ENCODE measurements around the gene C11orf98.
"Not testable (repeated sequence)": the region's sequence is repeated elsewhere in the genome, so short reads cannot be mapped to it uniquely, and the experiment has no call there.

Gene C11orf98

DNA sequence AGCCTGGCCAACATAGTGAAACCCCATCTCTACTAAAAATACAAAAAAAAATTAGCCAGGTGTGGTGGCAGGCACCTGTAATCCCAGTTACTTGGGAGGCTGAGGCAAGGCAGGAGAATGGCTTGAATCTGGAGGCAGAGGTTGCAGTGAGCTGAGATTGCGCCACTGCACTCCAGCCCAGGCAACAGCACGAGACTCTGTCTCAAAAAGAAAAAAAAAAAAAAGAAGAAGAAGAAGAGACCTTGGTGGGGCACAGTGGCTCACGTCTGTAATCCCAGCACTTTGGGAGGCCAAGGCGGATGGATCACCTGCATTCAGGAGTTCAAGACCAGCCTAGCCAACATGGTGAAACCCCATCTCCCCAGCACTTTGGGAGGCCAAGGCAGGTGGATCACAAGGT, 38.9 kb upstream of the C11orf98 start:
- H3K4me1 Mint-ChIP-seq, result peaks cover 38% of the 10 kb centered on the region
- not testable (repeated sequence) for H3K9me3 Mint-ChIP-seq, H3K27ac Mint-ChIP-seq, H3K4me3 Mint-ChIP-seq, DNase-seq, H3K27me3 Mint-ChIP-seq
- CTCF ChIA-PET, result interaction anchor here (1.6 kb wide), 1 partner anchor 9 kb away, joined by 15 read pairs; no protein-coding TSS in a partner anchor
- H3K36me3 Mint-ChIP-seq, result peaks cover 21% of the 10 kb centered on the region

DNA sequence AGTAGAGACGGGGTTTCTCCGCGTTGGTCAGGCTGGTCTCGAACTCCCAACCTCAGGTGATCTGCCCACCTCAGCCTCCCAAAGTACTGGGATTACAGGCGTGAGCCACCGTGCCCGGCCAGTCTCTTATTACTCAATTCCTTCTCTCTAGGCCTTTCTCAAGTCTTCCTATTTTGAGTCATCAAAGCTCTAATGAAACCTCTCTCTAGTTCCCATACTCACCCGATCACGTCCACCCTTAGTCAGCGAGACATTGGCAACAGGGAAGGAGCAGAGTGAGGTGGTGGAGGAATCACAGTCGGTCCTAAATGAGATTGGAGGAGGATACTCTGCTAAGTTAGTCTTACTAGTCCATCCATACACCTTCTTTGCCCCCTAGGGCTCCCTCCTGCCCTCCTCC, 37.2 kb upstream of the C11orf98 start:
- CTCF ChIA-PET, result no interaction called here
- Mint-ChIP-seq H3K27ac (no peak overlapping the region), H3K4me1 (peaks cover 21% of the 10 kb centered on the region), H3K4me3 (no peak overlapping the region), H3K27me3 (no peaks in the 10 kb centered on the region), H3K36me3 (peaks cover 21% of the 10 kb centered on the region), H3K9me3 (no peaks in the 10 kb centered on the region)
- DNase-seq, result no peak

DNA sequence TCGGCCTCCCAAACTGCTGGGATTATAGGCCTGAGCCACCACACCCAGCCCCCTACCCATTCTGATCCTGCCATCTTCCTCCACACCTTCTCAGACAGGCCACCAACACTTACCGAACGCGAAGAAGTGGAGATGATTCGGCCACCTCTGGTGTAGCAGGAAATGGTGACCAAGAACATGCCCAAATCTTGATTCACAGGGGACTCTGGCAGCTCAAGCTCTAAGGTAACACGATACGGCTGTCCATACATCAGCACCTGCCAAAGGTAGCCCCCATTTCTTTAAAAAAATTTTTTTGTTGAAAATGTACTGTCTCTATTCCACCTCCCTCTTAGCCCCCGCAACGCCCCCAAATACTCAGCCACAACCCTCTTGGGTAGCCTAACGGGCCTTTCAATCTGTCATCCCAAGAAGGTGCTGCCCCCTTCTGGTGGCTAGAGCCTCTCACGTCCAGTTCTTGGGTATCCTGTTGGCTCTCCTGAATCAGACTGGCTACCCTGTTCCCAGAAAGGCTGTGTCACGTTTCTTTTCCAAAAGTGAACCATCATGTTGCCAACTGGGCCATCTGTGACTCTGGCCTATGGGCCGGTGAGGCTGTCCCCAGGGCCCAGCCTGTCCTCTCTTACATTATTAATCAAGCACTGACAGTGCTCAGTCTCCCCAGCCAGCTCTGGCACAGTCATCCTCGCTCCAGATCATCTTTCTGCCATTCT, 29.6 kb upstream of the C11orf98 start:
- H3K4me1 Mint-ChIP-seq, result peaks cover 6% of the 10 kb centered on the region
- H3K9me3 Mint-ChIP-seq, result no peaks in the 10 kb centered on the region
- H3K27me3 Mint-ChIP-seq, result no peaks in the 10 kb centered on the region
- CTCF ChIA-PET, result interaction anchor here (0.6 to 4.4 kb wide), 29 partner anchors 9 to 876 kb away, joined by 3 to 40 read pairs (median 4); partner anchors contain the start of genes B3GAT3, BSCL2, C11orf98 and CSKMT
- peak overlapping the region; percentile 33 for H3K27ac Mint-ChIP-seq
- no peak overlapping the region for H3K4me3 Mint-ChIP-seq
- DNase-seq, result peak; percentile 86
- H3K36me3 Mint-ChIP-seq, result peaks cover 23% of the 10 kb centered on the region

DNA sequence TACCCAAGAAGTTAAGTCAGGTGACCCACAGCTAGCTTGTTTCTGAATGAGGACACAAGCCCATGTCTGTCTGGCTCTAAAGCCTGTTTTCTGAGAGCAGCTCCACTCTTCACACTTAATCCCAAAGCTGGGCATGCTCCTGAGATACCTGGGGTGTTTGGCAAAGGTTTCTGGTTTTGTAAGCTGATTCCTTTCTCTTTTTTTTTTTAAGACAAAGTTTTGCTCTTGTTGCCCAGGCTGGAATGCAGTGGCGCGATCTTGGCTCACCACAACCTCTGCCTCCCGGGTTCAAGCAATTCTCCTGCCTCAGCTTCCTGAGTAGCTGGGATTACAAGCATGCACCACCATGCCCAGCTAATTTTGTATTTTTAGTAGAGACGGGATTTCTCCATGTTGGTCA, 28.6 kb upstream of the C11orf98 start:
- H3K27ac Mint-ChIP-seq, DNase-seq, H3K27me3 Mint-ChIP-seq, H3K4me3 Mint-ChIP-seq, H3K4me1 Mint-ChIP-seq, H3K9me3 Mint-ChIP-seq: not testable (repeated sequence)
- peaks cover 25% of the 10 kb centered on the region for H3K36me3 Mint-ChIP-seq
- CTCF ChIA-PET, result interaction anchor here (0.6 to 4.4 kb wide), 20 partner anchors 10 to 293 kb away, joined by 3 to 40 read pairs (median 5); partner anchors contain the start of genes BSCL2, GNG3, LBHD1 and MTA2

DNA sequence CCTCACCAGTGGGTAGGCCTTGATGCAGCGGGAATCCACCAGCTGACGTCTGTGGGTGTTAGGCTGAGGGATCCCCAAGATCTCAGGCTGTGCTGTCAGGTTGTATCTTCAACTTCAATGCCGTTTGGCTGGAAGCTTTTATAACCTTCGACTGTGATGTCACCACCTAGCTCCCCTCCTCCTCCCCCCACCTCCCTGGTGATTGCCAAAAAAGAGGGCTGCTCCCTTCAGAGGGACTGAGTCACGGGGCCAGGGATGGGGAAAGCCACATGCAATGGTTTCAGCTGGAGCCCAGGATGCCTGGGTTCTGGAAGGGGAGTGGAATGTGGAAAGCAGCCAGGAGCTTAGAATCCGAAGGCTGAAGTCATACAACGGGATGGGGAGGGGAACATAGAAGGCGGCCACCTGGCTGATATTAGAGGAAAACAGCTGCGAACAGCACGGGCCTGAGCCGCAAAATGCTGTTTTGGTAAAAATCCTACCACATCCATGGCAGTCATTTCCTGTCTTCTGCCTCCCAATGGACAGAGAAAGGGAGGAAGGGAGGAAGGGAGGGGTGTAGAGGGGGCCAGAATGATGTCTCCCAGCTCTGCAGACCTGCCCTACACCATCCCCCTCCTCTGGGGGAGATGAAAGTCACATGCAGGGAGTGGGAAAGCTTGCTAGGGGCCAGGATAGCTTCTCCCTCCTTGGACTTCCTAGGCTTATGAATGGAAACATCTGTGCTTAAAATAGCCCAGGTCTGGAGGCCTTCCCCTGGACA, 24.6 kb upstream of the C11orf98 start, which contains the start of gene LRRN4CL:
Gene LRRN4CL (minus strand): TSS at position 110 of the 763 bp plus-strand sequence. CDS start 1,022 bp downstream, outside the sequence.
- Mint-ChIP-seq H3K27ac (no peak within 1 kb of the TSS), H3K4me1 (peaks cover under 1% of the 10 kb centered on the region), H3K9me3 (no peaks in the 10 kb centered on the region), H3K4me3 (no peak within 1 kb of the TSS), H3K27me3 (peaks cover 29% of the 10 kb centered on the region), H3K36me3 (peaks cover 23% of the 10 kb centered on the region)
- CTCF ChIA-PET, result interaction anchor here (1.0 to 2.1 kb wide), 5 partner anchors 9 to 129 kb away, joined by 3 to 11 read pairs (median 4); partner anchors contain the start of gene MTA2
- no peak for DNase-seq

DNA sequence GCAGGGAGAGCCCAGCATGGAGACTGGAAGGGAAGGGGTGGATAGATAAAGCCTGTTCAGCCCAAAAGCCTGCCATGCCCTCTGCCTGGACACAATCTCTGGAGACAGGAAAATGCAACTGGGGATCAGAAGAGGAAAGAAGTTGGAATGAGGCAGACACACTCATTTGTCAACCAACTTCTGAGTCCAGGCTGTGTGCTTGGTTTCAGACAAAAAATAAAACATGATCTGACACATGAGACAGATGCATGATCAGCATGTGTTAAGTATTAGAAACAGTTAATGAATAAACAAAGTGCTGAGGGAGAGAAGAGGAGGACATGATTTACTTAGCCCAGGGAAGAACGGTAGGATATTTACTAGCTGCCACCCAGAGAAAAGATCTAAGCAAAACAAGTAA, 23.5 kb upstream of the C11orf98 start:
- no peaks in the 10 kb centered on the region for H3K4me1 Mint-ChIP-seq
- no peak overlapping the region for H3K27ac Mint-ChIP-seq
- no peak for DNase-seq
- CTCF ChIA-PET, result interaction anchor here (0.6 to 2.1 kb wide), 5 partner anchors 8 to 199 kb away, joined by 3 to 11 read pairs (median 4); partner anchors contain the start of gene MTA2
- H3K36me3 Mint-ChIP-seq, result peaks cover 20% of the 10 kb centered on the region
- H3K9me3 Mint-ChIP-seq, result no peaks in the 10 kb centered on the region
- peaks cover 29% of the 10 kb centered on the region for H3K27me3 Mint-ChIP-seq
- no peak overlapping the region for H3K4me3 Mint-ChIP-seq

DNA sequence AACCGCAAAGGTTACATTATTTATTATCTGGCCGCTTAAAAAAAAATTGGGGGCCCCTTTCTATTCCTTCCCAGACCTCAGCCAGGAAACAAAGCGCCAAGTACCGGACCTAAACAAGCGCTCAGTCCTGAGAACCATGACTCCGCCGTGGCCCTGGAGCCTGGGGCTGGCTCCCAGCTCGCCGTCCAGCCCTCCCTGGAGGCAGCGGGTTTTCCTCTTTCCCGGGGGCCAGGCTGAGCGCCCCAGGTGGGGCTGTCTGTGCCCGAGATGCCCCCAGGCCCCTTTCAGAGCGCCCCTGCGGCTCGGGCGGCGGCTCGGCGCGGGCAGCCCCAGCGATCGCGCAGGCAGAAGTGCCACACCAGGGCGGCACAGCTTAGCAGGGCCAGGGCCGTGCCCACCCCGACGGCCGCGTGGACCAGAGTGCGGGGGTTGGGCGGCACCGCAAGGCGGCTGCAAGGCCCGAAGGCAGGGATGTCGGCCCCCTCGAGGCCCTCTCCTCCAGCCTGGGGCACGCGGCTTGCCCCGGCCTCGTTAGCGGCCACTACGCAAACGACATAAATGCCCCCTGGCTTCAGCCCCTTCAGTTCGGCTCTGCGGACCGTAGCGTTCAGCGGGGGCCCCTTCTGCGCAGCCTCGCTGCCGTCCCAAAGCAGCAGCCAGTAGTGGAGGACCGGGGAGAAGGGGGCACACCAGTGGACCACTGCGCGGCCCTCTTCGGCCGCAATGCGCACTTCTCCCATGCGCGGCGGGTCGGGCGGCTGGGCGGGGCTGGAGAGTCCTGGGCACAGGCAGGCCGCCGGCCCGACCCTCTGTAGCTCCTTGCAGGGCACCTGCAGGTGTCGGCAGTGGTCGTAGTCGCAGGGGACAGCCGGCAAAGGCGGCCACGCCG, 22.7 kb upstream of the C11orf98 start:
- Mint-ChIP-seq H3K9me3 (no peaks in the 10 kb centered on the region), H3K4me3 (no peak overlapping the region), H3K36me3 (peaks cover 18% of the 10 kb centered on the region), H3K27me3 (peaks cover 29% of the 10 kb centered on the region), H3K27ac (no peak overlapping the region), H3K4me1 (no peaks in the 10 kb centered on the region)
- CTCF ChIA-PET, result interaction anchor here (0.6 to 0.8 kb wide), 2 partner anchors 95 to 198 kb away, joined by 3 to 5 read pairs; no protein-coding TSS in a partner anchor
- DNase-seq, result no peak

DNA sequence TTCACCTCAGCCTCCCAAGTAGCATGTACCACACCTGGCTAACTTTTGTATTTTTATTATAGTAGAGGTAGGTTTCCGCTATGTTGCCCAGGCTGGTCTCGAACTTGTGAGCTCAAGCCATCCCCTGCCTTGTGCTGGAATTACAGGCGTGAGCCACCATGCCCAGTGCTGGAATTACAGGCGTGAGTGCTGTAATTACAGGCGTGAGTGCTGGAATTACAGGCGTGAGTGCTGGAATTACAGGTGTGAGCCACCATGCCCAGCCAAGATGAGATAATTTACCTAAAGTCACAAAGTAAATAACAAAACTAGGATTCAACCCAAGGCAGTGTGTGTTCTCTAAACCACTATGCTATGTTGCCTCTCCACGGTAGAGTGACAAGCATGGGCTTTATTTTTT, 17.5 kb upstream of the C11orf98 start:
- no peak overlapping the region for H3K4me3 Mint-ChIP-seq
- H3K27ac Mint-ChIP-seq, result no peak overlapping the region
- no peaks in the 10 kb centered on the region for H3K9me3 Mint-ChIP-seq
- no peak for DNase-seq
- peaks cover 25% of the 10 kb centered on the region for H3K4me1 Mint-ChIP-seq
- CTCF ChIA-PET, result interaction anchor here (2.9 kb wide), 1 partner anchor 11 kb away, joined by 11 read pairs; no protein-coding TSS in a partner anchor
- peaks cover 11% of the 10 kb centered on the region for H3K27me3 Mint-ChIP-seq
- peaks cover 8% of the 10 kb centered on the region for H3K36me3 Mint-ChIP-seq

DNA sequence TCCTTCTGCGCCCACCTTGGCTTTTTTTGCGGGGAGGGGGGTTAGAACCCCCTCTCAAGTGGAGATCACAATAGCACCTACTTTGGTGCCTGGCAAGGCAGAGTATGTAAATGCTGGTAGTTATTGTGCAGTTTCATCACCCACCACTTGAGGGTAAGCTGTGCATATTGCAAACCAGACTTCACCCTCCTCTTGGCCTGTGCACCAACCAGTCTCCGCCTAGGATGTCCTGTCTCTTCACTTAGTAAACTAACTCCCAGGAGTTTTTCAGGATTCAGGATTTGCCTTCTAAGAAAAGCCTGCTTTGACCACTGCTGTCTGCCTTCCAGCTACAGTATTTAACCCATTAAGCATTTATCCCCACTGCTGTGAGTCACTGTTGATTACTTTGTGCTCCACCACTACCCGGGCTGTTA, 15.8 kb upstream of the C11orf98 start:
- peaks cover 20% of the 10 kb centered on the region for H3K36me3 Mint-ChIP-seq
- peaks cover 39% of the 10 kb centered on the region for H3K4me1 Mint-ChIP-seq
- DNase-seq, result peak; percentile 61
- H3K27me3 Mint-ChIP-seq, result no peaks in the 10 kb centered on the region
- H3K4me3 Mint-ChIP-seq, result peak overlapping the region; percentile 6
- CTCF ChIA-PET, result interaction anchor here (0.6 to 3.1 kb wide), 20 partner anchors 9 to 340 kb away, joined by 3 to 40 read pairs (median 4); partner anchors contain the start of genes BSCL2, C11orf98, CSKMT and GNG3
- no peaks in the 10 kb centered on the region for H3K9me3 Mint-ChIP-seq
- peak overlapping the region; percentile 49 for H3K27ac Mint-ChIP-seq

DNA sequence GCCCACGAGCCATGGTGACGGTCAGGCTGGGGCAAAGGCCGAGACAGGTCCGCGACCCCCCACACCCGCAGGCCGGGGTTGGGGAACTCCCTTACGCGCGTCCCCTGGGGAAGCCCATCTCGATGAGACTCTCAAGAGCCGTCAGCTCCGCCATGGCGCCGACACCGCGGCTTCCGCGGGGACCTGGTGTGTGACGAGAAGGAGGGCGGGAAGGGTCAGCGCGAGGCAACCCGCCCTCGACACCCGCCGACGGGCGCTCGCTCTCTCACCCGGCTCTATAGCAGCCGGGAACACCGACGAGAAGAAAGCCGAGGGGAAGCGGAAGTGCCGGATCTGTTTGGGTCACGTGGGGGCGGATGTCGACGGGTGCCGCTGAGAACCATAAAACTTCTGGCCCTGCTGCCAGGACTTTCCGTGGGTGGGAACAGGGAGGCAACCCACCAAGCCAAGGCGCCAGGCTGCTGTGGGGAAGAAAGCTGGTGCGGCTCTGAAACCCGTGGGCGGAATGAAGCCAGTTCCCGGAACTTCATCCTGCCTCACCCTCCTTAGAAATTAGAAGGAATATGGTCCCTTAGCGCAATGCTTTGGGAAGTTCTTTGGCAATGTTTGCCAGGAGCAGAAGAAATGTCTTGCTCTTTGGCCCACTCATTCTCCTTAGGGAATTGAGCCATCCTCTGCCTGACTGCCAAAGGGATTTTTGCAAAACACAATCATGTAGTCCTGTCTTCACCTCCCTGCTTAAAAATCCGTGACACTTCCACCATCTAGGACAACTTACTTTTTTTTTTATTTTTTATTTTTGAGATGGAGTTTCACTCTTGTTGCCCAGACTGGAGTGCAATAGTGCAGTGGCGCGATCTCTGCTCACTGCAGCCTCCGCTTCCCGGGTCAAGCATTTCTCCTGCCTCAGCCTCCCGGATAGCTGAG, 14.0 kb upstream of the C11orf98 start, which contains the start of gene UBXN1:
Gene UBXN1 (minus strand): TSS at position 304 of the 927 bp plus-strand sequence. CDS start 150 bp downstream, at position 154.
- Mint-ChIP-seq H3K36me3 (peaks cover 26% of the 10 kb centered on the region), H3K27ac (peak within 1 kb of the TSS; percentile 90), H3K4me3 (peak within 1 kb of the TSS; percentile 88), H3K9me3 (no peaks in the 10 kb centered on the region), H3K4me1 (peaks cover 47% of the 10 kb centered on the region), H3K27me3 (no peaks in the 10 kb centered on the region)
- CTCF ChIA-PET, result interaction anchor here (0.7 to 3.1 kb wide), 6 partner anchors 11 to 112 kb away, joined by 3 to 40 read pairs (median 7); partner anchors contain the start of genes BSCL2, GNG3 and LRRN4CL
- DNase-seq, result peak; percentile 92

DNA sequence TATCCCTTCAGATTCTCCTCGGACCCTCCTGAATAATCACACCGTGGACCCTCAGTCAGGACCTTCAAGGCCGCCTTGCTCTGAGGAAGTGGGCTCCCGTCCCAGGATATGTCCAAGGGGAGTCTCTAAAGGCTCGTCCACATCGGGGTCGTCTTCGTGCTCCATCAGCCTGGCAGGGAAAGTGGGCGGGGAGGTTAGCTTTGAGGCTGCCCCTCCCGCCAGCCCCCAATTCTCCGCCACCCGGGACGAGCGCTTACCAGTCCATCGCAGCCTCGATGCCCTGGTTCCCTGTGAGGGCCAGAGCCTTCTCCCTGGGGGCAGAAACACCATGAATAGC, 13.4 kb upstream of the C11orf98 start:
- Mint-ChIP-seq H3K27ac (peak overlapping the region; percentile 90), H3K4me3 (peak overlapping the region; percentile 88), H3K27me3 (no peaks in the 10 kb centered on the region), H3K9me3 (no peaks in the 10 kb centered on the region), H3K4me1 (peaks cover 52% of the 10 kb centered on the region), H3K36me3 (peaks cover 31% of the 10 kb centered on the region)
- DNase-seq, result no peak
- CTCF ChIA-PET, result no interaction called here

DNA sequence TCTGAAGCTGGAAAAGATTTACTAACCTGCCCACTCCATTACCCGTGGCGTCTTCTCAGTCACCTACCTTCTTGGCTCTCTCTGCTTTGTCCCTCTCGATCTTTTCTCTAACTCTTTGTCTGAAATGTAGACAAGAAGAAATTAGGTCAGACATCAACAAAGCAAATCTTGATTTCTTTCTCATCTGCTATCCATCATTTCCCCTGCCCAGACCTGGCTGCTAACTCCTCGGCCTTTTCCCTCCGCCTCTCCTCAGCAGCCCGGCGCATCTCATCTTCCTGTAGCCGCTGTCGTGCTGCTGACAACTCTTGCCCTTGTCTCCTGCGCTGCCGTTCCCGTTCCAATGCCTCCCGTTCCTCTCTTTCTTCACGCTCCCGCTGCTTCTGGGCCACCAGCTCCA, 12.7 kb upstream of the C11orf98 start:
- Mint-ChIP-seq H3K27me3 (no peaks in the 10 kb centered on the region), H3K4me1 (peaks cover 58% of the 10 kb centered on the region), H3K9me3 (no peaks in the 10 kb centered on the region), H3K4me3 (peak overlapping the region; percentile 88), H3K27ac (peak overlapping the region; percentile 90), H3K36me3 (peaks cover 32% of the 10 kb centered on the region)
- no peak for DNase-seq
- CTCF ChIA-PET, result interaction anchor here (0.7 to 0.8 kb wide), 3 partner anchors 44 to 204 kb away, joined by 3 to 5 read pairs (median 3); partner anchors contain the start of gene SLC3A2

Measured in activated naive CD4-positive, alpha-beta T cell treated with anti-CD3 and anti-CD28 coated beads, Interleukin-2, amount 10 ng/mL, durations not matched to agents 7 days and 5 days (primary cell).